ENCODE data around the gene FUT1.
"Not testable (repeated sequence)": the region's sequence is repeated elsewhere in the genome, so short reads cannot be mapped to it uniquely, and the experiment has no call there.

Gene FUT1

GRCh38 chr19:48787331-48787730 is 34.9 kb upstream of the FUT1 start:
- not testable (repeated sequence) for H3K9ac ChIP-seq (ENCODE audit: low read depth in 1 of 2, low read length in 2 of 2); H3K4me1 ChIP-seq (ENCODE audit: control insufficient read depth in 1 of 2, insufficient read depth in 2 of 2, low read length in 2 of 2); H3K27ac ChIP-seq (ENCODE audit: low read depth, low read length); H3K9me3 ChIP-seq (ENCODE audit: control insufficient read depth in 1 of 2, low read length in 2 of 2); H3K36me3 ChIP-seq (ENCODE audit: control insufficient read depth in 1 of 2, insufficient read depth in 2 of 2, low read length in 2 of 2); H3K4me3 ChIP-seq (ENCODE audit: low read depth in 1 of 2, low read length in 2 of 2); H3K27me3 ChIP-seq (ENCODE audit: control insufficient read depth in 1 of 2, insufficient read depth in 2 of 2, low read length in 2 of 2)

- not testable (repeated sequence) for H3K9ac ChIP-seq (ENCODE audit: low read depth in 1 of 2, low read length in 2 of 2); H3K4me1 ChIP-seq (ENCODE audit: control insufficient read depth in 1 of 2, insufficient read depth in 2 of 2, low read length in 2 of 2); H3K4me3 ChIP-seq (ENCODE audit: low read depth in 1 of 2, low read length in 2 of 2); H3K27ac ChIP-seq (ENCODE audit: low read depth, low read length); H3K9me3 ChIP-seq (ENCODE audit: control insufficient read depth in 1 of 2, low read length in 2 of 2); H3K27me3 ChIP-seq (ENCODE audit: control insufficient read depth in 1 of 2, insufficient read depth in 2 of 2, low read length in 2 of 2); H3K36me3 ChIP-seq (ENCODE audit: control insufficient read depth in 1 of 2, insufficient read depth in 2 of 2, low read length in 2 of 2)
These were observed 34.0 kb upstream of the FUT1 start for GRCh38 chr19:48786422-48786821.

GRCh38 chr19:48784527-48784926 is 32.1 kb upstream of the FUT1 start:
- H3K4me1 ChIP-seq (ENCODE audit: control insufficient read depth in 1 of 2, insufficient read depth in 2 of 2, low read length in 2 of 2), result peaks cover 14 to 15% of the 10 kb centered on the region in 2 donors
- H3K9me3 ChIP-seq (ENCODE audit: control insufficient read depth in 1 of 2, low read length in 2 of 2), result no peaks in the 10 kb centered on the region
- H3K27me3 ChIP-seq (ENCODE audit: control insufficient read depth in 1 of 2, insufficient read depth in 2 of 2, low read length in 2 of 2), result no peaks in the 10 kb centered on the region
- H3K4me3 ChIP-seq (ENCODE audit: low read depth in 1 of 2, low read length in 2 of 2), result no peak overlapping the region
- H3K27ac ChIP-seq (ENCODE audit: low read depth, low read length), result no peak overlapping the region
- no peak overlapping the region for H3K9ac ChIP-seq (ENCODE audit: low read depth in 1 of 2, low read length in 2 of 2)
- no peaks in the 10 kb centered on the region for H3K36me3 ChIP-seq (ENCODE audit: control insufficient read depth in 1 of 2, insufficient read depth in 2 of 2, low read length in 2 of 2)

- H3K9ac ChIP-seq (ENCODE audit: low read depth in 1 of 2, low read length in 2 of 2), result no peak overlapping the region
- H3K4me1 ChIP-seq (ENCODE audit: control insufficient read depth in 1 of 2, insufficient read depth in 2 of 2, low read length in 2 of 2), result peaks cover 18 to 19% of the 10 kb centered on the region in 2 donors
- H3K36me3 ChIP-seq (ENCODE audit: control insufficient read depth in 1 of 2, insufficient read depth in 2 of 2, low read length in 2 of 2), result no peaks in the 10 kb centered on the region
- no peak overlapping the region for H3K4me3 ChIP-seq (ENCODE audit: low read depth in 1 of 2, low read length in 2 of 2)
- peak overlapping the region; percentile 61 for H3K27ac ChIP-seq (ENCODE audit: low read depth, low read length)
- no peaks in the 10 kb centered on the region for H3K27me3 ChIP-seq (ENCODE audit: control insufficient read depth in 1 of 2, insufficient read depth in 2 of 2, low read length in 2 of 2)
- H3K9me3 ChIP-seq (ENCODE audit: control insufficient read depth in 1 of 2, low read length in 2 of 2), result no peaks in the 10 kb centered on the region
These were observed 28.4 kb upstream of the FUT1 start for GRCh38 chr19:48780631-48781391.

GRCh38 chr19:48779636-48780035 is 27.2 kb upstream of the FUT1 start:
- no peaks in the 10 kb centered on the region for H3K36me3 ChIP-seq (ENCODE audit: control insufficient read depth in 1 of 2, insufficient read depth in 2 of 2, low read length in 2 of 2)
- H3K27ac ChIP-seq (ENCODE audit: low read depth, low read length), result no peak overlapping the region
- peaks cover 18 to 19% of the 10 kb centered on the region in 2 donors for H3K4me1 ChIP-seq (ENCODE audit: control insufficient read depth in 1 of 2, insufficient read depth in 2 of 2, low read length in 2 of 2)
- H3K27me3 ChIP-seq (ENCODE audit: control insufficient read depth in 1 of 2, insufficient read depth in 2 of 2, low read length in 2 of 2), result no peaks in the 10 kb centered on the region
- H3K9me3 ChIP-seq (ENCODE audit: control insufficient read depth in 1 of 2, low read length in 2 of 2), result no peaks in the 10 kb centered on the region
- H3K4me3 ChIP-seq (ENCODE audit: low read depth in 1 of 2, low read length in 2 of 2), result no peak overlapping the region
- H3K9ac ChIP-seq (ENCODE audit: low read depth in 1 of 2, low read length in 2 of 2), result no peak overlapping the region

- no peak overlapping the region for H3K9ac ChIP-seq (ENCODE audit: low read depth in 1 of 2, low read length in 2 of 2)
- no peaks in the 10 kb centered on the region for H3K36me3 ChIP-seq (ENCODE audit: control insufficient read depth in 1 of 2, insufficient read depth in 2 of 2, low read length in 2 of 2)
- H3K27ac ChIP-seq (ENCODE audit: low read depth, low read length), result no peak overlapping the region
- no peaks in the 10 kb centered on the region for H3K9me3 ChIP-seq (ENCODE audit: control insufficient read depth in 1 of 2, low read length in 2 of 2)
- peaks cover 18 to 19% of the 10 kb centered on the region in 2 donors for H3K4me1 ChIP-seq (ENCODE audit: control insufficient read depth in 1 of 2, insufficient read depth in 2 of 2, low read length in 2 of 2)
- H3K4me3 ChIP-seq (ENCODE audit: low read depth in 1 of 2, low read length in 2 of 2), result no peak overlapping the region
- no peaks in the 10 kb centered on the region for H3K27me3 ChIP-seq (ENCODE audit: control insufficient read depth in 1 of 2, insufficient read depth in 2 of 2, low read length in 2 of 2)
These were observed 25.3 kb upstream of the FUT1 start for GRCh38 chr19:48777720-48778119.

GRCh38 chr19:48777139-48777538 is 24.7 kb upstream of the FUT1 start:
- Histone ChIP-seq H3K4me1 (ENCODE audit: control insufficient read depth in 1 of 2, insufficient read depth in 2 of 2, low read length in 2 of 2) (peaks cover 18 to 19% of the 10 kb centered on the region in 2 donors), H3K36me3 (ENCODE audit: control insufficient read depth in 1 of 2, insufficient read depth in 2 of 2, low read length in 2 of 2) (no peaks in the 10 kb centered on the region), H3K27ac (ENCODE audit: low read depth, low read length) (no peak overlapping the region)

GRCh38 chr19:48772503-48772953 is 20.1 kb upstream of the FUT1 start:
- peaks cover 4% of the 10 kb centered on the region in 2 donors for H3K4me1 ChIP-seq (ENCODE audit: control insufficient read depth in 1 of 2, insufficient read depth in 2 of 2, low read length in 2 of 2)
- no peaks in the 10 kb centered on the region for H3K27me3 ChIP-seq (ENCODE audit: control insufficient read depth in 1 of 2, insufficient read depth in 2 of 2, low read length in 2 of 2)
- no peak overlapping the region for H3K9ac ChIP-seq (ENCODE audit: low read depth in 1 of 2, low read length in 2 of 2)
- no peaks in the 10 kb centered on the region for H3K9me3 ChIP-seq (ENCODE audit: control insufficient read depth in 1 of 2, low read length in 2 of 2)
- H3K36me3 ChIP-seq (ENCODE audit: control insufficient read depth in 1 of 2, insufficient read depth in 2 of 2, low read length in 2 of 2), result no peaks in the 10 kb centered on the region
- no peak overlapping the region for H3K4me3 ChIP-seq (ENCODE audit: low read depth in 1 of 2, low read length in 2 of 2)
- H3K27ac ChIP-seq (ENCODE audit: low read depth, low read length), result no peak overlapping the region

More at GRCh38 chr19:48777139-48777538, 24.7 kb upstream of the FUT1 start:
- no peak overlapping the region for H3K9ac ChIP-seq (ENCODE audit: low read depth in 1 of 2, low read length in 2 of 2)
- no peaks in the 10 kb centered on the region for H3K27me3 ChIP-seq (ENCODE audit: control insufficient read depth in 1 of 2, insufficient read depth in 2 of 2, low read length in 2 of 2)
- H3K9me3 ChIP-seq (ENCODE audit: control insufficient read depth in 1 of 2, low read length in 2 of 2), result no peaks in the 10 kb centered on the region
- H3K4me3 ChIP-seq (ENCODE audit: low read depth in 1 of 2, low read length in 2 of 2), result no peak overlapping the region

- H3K36me3 ChIP-seq (ENCODE audit: control insufficient read depth in 1 of 2, insufficient read depth in 2 of 2, low read length in 2 of 2), result no peaks in the 10 kb centered on the region
- H3K4me3 ChIP-seq (ENCODE audit: low read depth in 1 of 2, low read length in 2 of 2), result no peak overlapping the region
- H3K9ac ChIP-seq (ENCODE audit: low read depth in 1 of 2, low read length in 2 of 2), result no peak overlapping the region
- no peaks in the 10 kb centered on the region for H3K27me3 ChIP-seq (ENCODE audit: control insufficient read depth in 1 of 2, insufficient read depth in 2 of 2, low read length in 2 of 2)
- H3K9me3 ChIP-seq (ENCODE audit: control insufficient read depth in 1 of 2, low read length in 2 of 2), result no peaks in the 10 kb centered on the region
- no peak overlapping the region for H3K27ac ChIP-seq (ENCODE audit: low read depth, low read length)
- H3K4me1 ChIP-seq (ENCODE audit: control insufficient read depth in 1 of 2, insufficient read depth in 2 of 2, low read length in 2 of 2), result no peaks in the 10 kb centered on the region
These were observed 18.5 kb upstream of the FUT1 start for GRCh38 chr19:48770734-48771472.

- Histone ChIP-seq H3K9me3 (ENCODE audit: control insufficient read depth in 1 of 2, low read length in 2 of 2) (no peaks in the 10 kb centered on the region), H3K27ac (ENCODE audit: low read depth, low read length) (no peak overlapping the region), H3K36me3 (ENCODE audit: control insufficient read depth in 1 of 2, insufficient read depth in 2 of 2, low read length in 2 of 2) (no peaks in the 10 kb centered on the region), H3K4me3 (ENCODE audit: low read depth in 1 of 2, low read length in 2 of 2) (no peak overlapping the region), H3K4me1 (ENCODE audit: control insufficient read depth in 1 of 2, insufficient read depth in 2 of 2, low read length in 2 of 2) (no peaks in the 10 kb centered on the region), H3K9ac (ENCODE audit: low read depth in 1 of 2, low read length in 2 of 2) (no peak overlapping the region), H3K27me3 (ENCODE audit: control insufficient read depth in 1 of 2, insufficient read depth in 2 of 2, low read length in 2 of 2) (no peaks in the 10 kb centered on the region)
These were observed 17.8 kb upstream of the FUT1 start for GRCh38 chr19:48770266-48770665.
